IgD-negative memory B cell (primary cell): ENCODE measurements around the gene AFAP1L1. TPM values are rescaled to one million over a fixed set of nuclear protein-coding genes. Genes with fewer than 3 reads are reported as not detected.

ENCODE experiments used
- H3K27ac Mint-ChIP-seq, 3 donors: one replicate each; pipeline ENCODE4 v1.8.0; 2020 to 2022; ENCODE audit warnings: mild to moderate bottlenecking in 3 of 3, mixed read lengths in 3 of 3, moderate library complexity in 1 of 3
- H3K27me3 Mint-ChIP-seq: one replicate; pipeline ENCODE4 v1.8.0; 2021; ENCODE audit warnings: mixed read lengths
- H3K36me3 Mint-ChIP-seq: one replicate; pipeline ENCODE4 v1.8.0; 2020; ENCODE audit warnings: mild to moderate bottlenecking, mixed read lengths
- H3K4me1 Mint-ChIP-seq, 3 donors: one replicate each; pipeline ENCODE4 v1.8.0; 2020 to 2022; ENCODE audit warnings: mixed read lengths in 3 of 3, mild to moderate bottlenecking in 1 of 3
- H3K4me3 Mint-ChIP-seq, 4 donors: one replicate each; pipeline ENCODE4 v1.8.0; 2020 to 2022; ENCODE audit warnings: mild to moderate bottlenecking in 4 of 4, mixed read lengths in 4 of 4, moderate library complexity in 3 of 4
- H3K9me3 Mint-ChIP-seq, 3 donors: one replicate each; pipeline ENCODE4 v1.8.0; 2020 to 2021; ENCODE audit warnings: mixed read lengths in 3 of 3, mild to moderate bottlenecking in 1 of 3
- polyA plus RNA-seq: library from polyadenylated mRNA; unstranded; fragments of 300-500 nt; fragmentation: Illumina TruSeq; gene quantifications from one replicate; pipeline ENCODE4 v1.2.3, GENCODE V29; 2021

AFAP1L1 gene
- polyA plus RNA-seq, 1 donor from 2014 or later = not detected

GRCh38 chr5:149325166-149325735 is 53.6 kb downstream of the AFAP1L1 start:
- Mint-ChIP-seq H3K27ac (no peak overlapping the region), H3K4me3 (no peak overlapping the region), H3K9me3 (no peaks in the 10 kb centered on the region)

GRCh38 chr5:149325894-149326293 is 54.2 kb downstream of the AFAP1L1 start:
- no peaks in the 10 kb centered on the region for H3K36me3 Mint-ChIP-seq
- no peak overlapping the region for H3K27ac Mint-ChIP-seq
- no peak overlapping the region for H3K4me3 Mint-ChIP-seq
- H3K9me3 Mint-ChIP-seq = no peaks in the 10 kb centered on the region
- H3K4me1 Mint-ChIP-seq = no peaks in the 10 kb centered on the region
- no peaks in the 10 kb centered on the region for H3K27me3 Mint-ChIP-seq

More at GRCh38 chr5:149325166-149325735, 53.6 kb downstream of the AFAP1L1 start:
- no peaks in the 10 kb centered on the region for H3K4me1 Mint-ChIP-seq
- no peaks in the 10 kb centered on the region for H3K27me3 Mint-ChIP-seq
- H3K36me3 Mint-ChIP-seq = no peaks in the 10 kb centered on the region

GRCh38 chr5:149326611-149327010 is 55.0 kb downstream of the AFAP1L1 start:
- Mint-ChIP-seq H3K9me3 (no peaks in the 10 kb centered on the region), H3K36me3 (no peaks in the 10 kb centered on the region), H3K27ac (no peak overlapping the region), H3K4me3 (no peak overlapping the region), H3K27me3 (no peaks in the 10 kb centered on the region), H3K4me1 (no peaks in the 10 kb centered on the region)

GRCh38 chr5:149328177-149328576 is 56.5 kb downstream of the AFAP1L1 start:
- Mint-ChIP-seq H3K27ac (no peak overlapping the region), H3K9me3 (no peaks in the 10 kb centered on the region), H3K27me3 (no peaks in the 10 kb centered on the region), H3K4me3 (no peak overlapping the region), H3K36me3 (no peaks in the 10 kb centered on the region), H3K4me1 (no peaks in the 10 kb centered on the region)

GRCh38 chr5:149333711-149334443 is 62.2 kb downstream of the AFAP1L1 start:
- Mint-ChIP-seq H3K36me3 (peaks cover 2% of the 10 kb centered on the region), H3K27ac (no peak overlapping the region), H3K27me3 (peaks cover 2% of the 10 kb centered on the region)

GRCh38 chr5:149337736-149338135 is 66.1 kb downstream of the AFAP1L1 start:
- H3K27me3 Mint-ChIP-seq = peaks cover 2% of the 10 kb centered on the region
- H3K9me3 Mint-ChIP-seq = no peaks in the 10 kb centered on the region
- H3K27ac Mint-ChIP-seq = no peak overlapping the region
- H3K4me3 Mint-ChIP-seq = no peak overlapping the region
- H3K4me1 Mint-ChIP-seq = peaks cover 0 to 1% (median 0%) of the 10 kb centered on the region in 3 donors
- peaks cover 2% of the 10 kb centered on the region for H3K36me3 Mint-ChIP-seq

More at GRCh38 chr5:149333711-149334443, 62.2 kb downstream of the AFAP1L1 start:
- Mint-ChIP-seq H3K4me3 (no peak overlapping the region), H3K9me3 (no peaks in the 10 kb centered on the region), H3K4me1 (no peaks in the 10 kb centered on the region)

GRCh38 chr5:149338364-149338763 is 66.7 kb downstream of the AFAP1L1 start:
- Mint-ChIP-seq H3K27me3 (peaks cover 2% of the 10 kb centered on the region), H3K4me3 (no peak overlapping the region), H3K27ac (no peak overlapping the region), H3K4me1 (peaks cover 0 to 1% (median 0%) of the 10 kb centered on the region in 3 donors), H3K36me3 (peaks cover 2% of the 10 kb centered on the region), H3K9me3 (no peaks in the 10 kb centered on the region)

GRCh38 chr5:149340920-149341319 is 69.3 kb downstream of the AFAP1L1 start:
- Mint-ChIP-seq H3K4me1 (peaks cover 11 to 14% (median 12%) of the 10 kb centered on the region in 3 donors), H3K9me3 (no peaks in the 10 kb centered on the region), H3K4me3 (no peak overlapping the region), H3K27me3 (no peaks in the 10 kb centered on the region), H3K36me3 (peaks cover 2% of the 10 kb centered on the region), H3K27ac (no peak overlapping the region)

GRCh38 chr5:149341876-149342275 is 70.2 kb downstream of the AFAP1L1 start:
- H3K4me3 Mint-ChIP-seq = peak overlapping the region in 1 of 4 donors; percentile 24
- no peaks in the 10 kb centered on the region for H3K27me3 Mint-ChIP-seq
- no peaks in the 10 kb centered on the region for H3K36me3 Mint-ChIP-seq
- H3K4me1 Mint-ChIP-seq = peaks cover 17 to 20% (median 18%) of the 10 kb centered on the region in 3 donors
- H3K27ac Mint-ChIP-seq = no peak overlapping the region
- no peaks in the 10 kb centered on the region for H3K9me3 Mint-ChIP-seq

- Mint-ChIP-seq H3K27me3 (no peaks in the 10 kb centered on the region), H3K36me3 (peaks cover 4% of the 10 kb centered on the region), H3K4me1 (peaks cover 25 to 28% (median 28%) of the 10 kb centered on the region in 3 donors), H3K9me3 (no peaks in the 10 kb centered on the region), H3K27ac (peak overlapping the region in 2 of 3 donors; percentile 76 to 94), H3K4me3 (peak overlapping the region; percentile 15 to 95 (median 48))
Measured at GRCh38 chr5:149344151-149344550, 72.5 kb downstream of the AFAP1L1 start.

GRCh38 chr5:149345147-149345891 is 73.7 kb downstream of the AFAP1L1 start, which contains the start of gene GRPEL2:
TSS of gene GRPEL2 (plus strand) at chr5:149345499. CDS start at chr5:149345540, 41 bp downstream.
- Mint-ChIP-seq H3K4me1 (peaks cover 25 to 31% (median 28%) of the 10 kb centered on the region in 3 donors), H3K9me3 (no peaks in the 10 kb centered on the region), H3K27ac (peak within 1 kb of the TSS; percentile 82 to 94 (median 85)), H3K27me3 (no peaks in the 10 kb centered on the region), H3K36me3 (peaks cover 11% of the 10 kb centered on the region), H3K4me3 (peak within 1 kb of the TSS; percentile 85 to 95 (median 94))

GRCh38 chr5:149345892-149346222 is 74.2 kb downstream of the AFAP1L1 start:
- peaks cover 25 to 31% (median 28%) of the 10 kb centered on the region in 3 donors for H3K4me1 Mint-ChIP-seq

GRCh38 chr5:149348518-149348917 is 76.9 kb downstream of the AFAP1L1 start:
- peaks cover 27 to 31% (median 30%) of the 10 kb centered on the region in 3 donors for H3K4me1 Mint-ChIP-seq
- peak overlapping the region in 2 of 3 donors; percentile 23 to 24 for H3K27ac Mint-ChIP-seq
- no peaks in the 10 kb centered on the region for H3K27me3 Mint-ChIP-seq
- H3K4me3 Mint-ChIP-seq = peak overlapping the region in 1 of 4 donors; percentile 80
- H3K36me3 Mint-ChIP-seq = peaks cover 21% of the 10 kb centered on the region
- no peaks in the 10 kb centered on the region for H3K9me3 Mint-ChIP-seq

More at GRCh38 chr5:149345892-149346222, 74.2 kb downstream of the AFAP1L1 start:
- H3K36me3 Mint-ChIP-seq = peaks cover 16% of the 10 kb centered on the region
- H3K4me3 Mint-ChIP-seq = peak overlapping the region; percentile 85 to 95 (median 94)
- no peaks in the 10 kb centered on the region for H3K9me3 Mint-ChIP-seq
- H3K27me3 Mint-ChIP-seq = no peaks in the 10 kb centered on the region
- H3K27ac Mint-ChIP-seq = peak overlapping the region; percentile 56 to 94 (median 82)

GRCh38 chr5:149349382-149349781 is 77.7 kb downstream of the AFAP1L1 start:
- Mint-ChIP-seq H3K4me1 (peaks cover 26 to 27% (median 26%) of the 10 kb centered on the region in 3 donors), H3K4me3 (no peak overlapping the region), H3K27me3 (no peaks in the 10 kb centered on the region), H3K27ac (no peak overlapping the region), H3K9me3 (no peaks in the 10 kb centered on the region), H3K36me3 (peaks cover 23% of the 10 kb centered on the region)

GRCh38 chr5:149352169-149352568 is 80.5 kb downstream of the AFAP1L1 start:
- Mint-ChIP-seq H3K27ac (no peak overlapping the region), H3K9me3 (no peaks in the 10 kb centered on the region), H3K4me3 (peak overlapping the region in 1 of 4 donors; percentile 5), H3K36me3 (peaks cover 23% of the 10 kb centered on the region), H3K4me1 (peaks cover 8 to 13% (median 12%) of the 10 kb centered on the region in 3 donors), H3K27me3 (no peaks in the 10 kb centered on the region)
